HG02759 (cell line): ENCODE measurements around the gene TSPAN5.
A peak's percentile ranks its signal among the peaks of the same experiment; 100 is the strongest.

Source experiments
- ATAC-seq: cut with Tn5 transposase; IDR thresholded peaks from one replicate; pipeline ENCODE4 v1.9.1; 2021; ENCODE audit warnings: mild to moderate bottlenecking, moderate library complexity; ENCODE audit not compliant: unreplicated experiment

TSPAN5 gene

GRCh38 chr4:98522062-98522461 is 136.3 kb downstream of the TSPAN5 start:
- no peak for ATAC-seq

- ATAC-seq, result no peak
Observed at GRCh38 chr4:98521486-98521885, 136.9 kb downstream of the TSPAN5 start.

DNA sequence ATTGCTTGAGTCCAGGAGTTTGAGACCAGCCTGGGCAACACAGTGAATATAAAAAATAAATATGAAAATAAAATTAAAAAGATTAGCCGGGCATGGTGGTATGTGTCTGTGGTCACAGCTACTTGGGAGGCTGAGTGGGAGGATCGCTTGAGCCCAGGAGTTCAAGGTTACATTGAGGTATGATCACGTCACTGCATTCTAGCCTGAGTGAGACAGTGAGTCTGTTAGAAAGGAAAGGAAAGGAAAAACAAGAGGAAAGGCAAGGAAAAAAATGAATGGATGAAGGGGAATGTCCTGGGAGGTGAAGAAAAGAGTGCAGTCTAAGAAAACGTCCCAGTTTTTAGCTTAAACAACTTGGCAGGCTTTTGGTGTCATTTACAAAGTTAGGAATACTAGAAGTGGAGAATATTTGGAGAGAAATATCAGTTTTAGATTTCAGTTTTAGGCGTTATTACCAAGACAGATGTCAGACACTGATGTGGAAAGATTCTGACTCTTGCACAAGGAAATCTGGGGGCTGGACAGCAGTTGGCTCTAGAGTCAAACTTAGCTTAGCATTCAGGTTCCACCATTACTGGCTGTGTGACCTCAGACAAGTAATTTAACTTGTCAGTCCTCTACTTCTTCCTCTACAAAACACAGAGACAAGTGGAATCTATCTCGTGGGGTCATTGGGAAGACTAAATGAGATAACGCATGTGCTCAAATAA is 139.0 kb downstream of the TSPAN5 start:
- no peak for ATAC-seq

GRCh38 chr4:98518559-98519267 is 139.7 kb downstream of the TSPAN5 start:
- ATAC-seq, result peak; percentile 95

DNA sequence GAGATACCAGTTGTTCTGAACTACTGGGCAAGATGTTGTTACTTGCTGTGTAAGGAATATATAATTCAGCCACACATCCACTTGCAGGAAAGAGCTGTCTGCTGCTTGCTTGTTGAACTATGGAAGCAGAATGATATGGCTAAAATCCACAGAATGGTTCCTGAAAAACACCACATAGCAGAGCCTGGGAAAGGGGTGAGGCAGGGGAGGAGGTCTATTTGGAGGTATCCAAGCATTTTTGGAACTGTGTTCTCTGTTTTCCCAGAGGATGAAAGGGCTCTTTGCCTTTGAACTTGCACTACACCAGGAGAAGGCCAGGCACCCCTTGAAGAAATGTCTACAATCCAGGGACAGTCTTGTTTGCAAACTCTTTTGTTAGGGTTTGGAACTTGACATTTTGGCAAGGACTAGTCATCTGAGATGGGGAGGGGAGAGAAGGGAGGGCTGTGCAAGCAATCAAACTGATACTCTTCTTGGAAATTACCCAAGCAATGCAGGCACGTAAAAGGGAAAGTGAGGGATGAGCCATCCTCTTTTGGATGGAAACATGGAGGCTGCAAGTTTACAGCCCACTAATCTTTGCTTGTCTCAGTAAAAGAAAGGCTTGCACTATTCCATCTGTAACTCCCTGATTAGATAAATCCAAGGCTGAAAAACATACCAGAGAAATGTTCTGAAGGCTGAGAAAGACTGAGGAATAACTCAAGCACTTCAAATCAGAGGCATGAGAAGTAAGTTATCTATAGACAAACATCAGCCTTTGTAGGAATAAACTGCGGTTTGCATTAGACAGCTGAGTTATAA is 141.0 kb downstream of the TSPAN5 start:
- no peak for ATAC-seq

- ATAC-seq, result no peak
Observed at GRCh38 chr4:98516441-98517217, 141.8 kb downstream of the TSPAN5 start.

GRCh38 chr4:98516042-98516440 is 142.4 kb downstream of the TSPAN5 start:
- no peak for ATAC-seq

DNA sequence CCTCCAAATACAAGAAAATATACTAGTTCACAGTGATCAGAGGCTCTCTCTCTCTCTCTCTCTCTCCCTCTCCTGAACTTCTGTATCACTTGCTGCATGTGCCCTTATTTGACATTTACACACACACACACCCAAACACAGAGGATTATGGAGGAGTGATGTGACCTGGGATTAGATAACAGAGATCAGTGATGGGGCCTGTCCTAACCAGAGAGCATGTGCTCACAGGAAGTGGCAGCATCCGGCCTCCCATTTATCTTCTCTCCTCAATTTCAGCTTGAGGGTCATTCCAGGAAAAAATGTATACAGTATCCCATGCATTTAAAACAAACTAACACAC is 143.0 kb downstream of the TSPAN5 start:
- no peak for ATAC-seq

- no peak for ATAC-seq
Observed at GRCh38 chr4:98514741-98515469, 143.5 kb downstream of the TSPAN5 start.

DNA sequence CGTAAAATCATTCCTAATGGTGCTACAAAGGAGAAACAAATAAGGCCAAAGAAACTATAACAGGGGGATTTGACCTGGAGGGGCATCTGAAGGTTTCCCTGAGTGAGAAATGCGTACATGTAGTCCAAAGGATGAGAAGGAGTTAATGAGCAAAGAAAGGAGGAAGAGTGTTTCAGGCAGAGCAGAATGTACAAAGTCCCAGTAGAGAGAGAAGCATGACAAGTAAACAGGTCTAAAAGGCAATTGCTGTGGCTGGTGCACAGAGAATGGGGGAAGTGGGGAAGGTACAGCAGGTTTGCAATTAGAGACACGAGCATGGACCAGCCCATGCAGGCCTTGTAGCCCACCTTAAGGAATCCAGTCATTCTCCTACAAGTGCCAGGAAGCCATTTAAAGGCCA is 145.5 kb downstream of the TSPAN5 start:
- no peak for ATAC-seq

DNA sequence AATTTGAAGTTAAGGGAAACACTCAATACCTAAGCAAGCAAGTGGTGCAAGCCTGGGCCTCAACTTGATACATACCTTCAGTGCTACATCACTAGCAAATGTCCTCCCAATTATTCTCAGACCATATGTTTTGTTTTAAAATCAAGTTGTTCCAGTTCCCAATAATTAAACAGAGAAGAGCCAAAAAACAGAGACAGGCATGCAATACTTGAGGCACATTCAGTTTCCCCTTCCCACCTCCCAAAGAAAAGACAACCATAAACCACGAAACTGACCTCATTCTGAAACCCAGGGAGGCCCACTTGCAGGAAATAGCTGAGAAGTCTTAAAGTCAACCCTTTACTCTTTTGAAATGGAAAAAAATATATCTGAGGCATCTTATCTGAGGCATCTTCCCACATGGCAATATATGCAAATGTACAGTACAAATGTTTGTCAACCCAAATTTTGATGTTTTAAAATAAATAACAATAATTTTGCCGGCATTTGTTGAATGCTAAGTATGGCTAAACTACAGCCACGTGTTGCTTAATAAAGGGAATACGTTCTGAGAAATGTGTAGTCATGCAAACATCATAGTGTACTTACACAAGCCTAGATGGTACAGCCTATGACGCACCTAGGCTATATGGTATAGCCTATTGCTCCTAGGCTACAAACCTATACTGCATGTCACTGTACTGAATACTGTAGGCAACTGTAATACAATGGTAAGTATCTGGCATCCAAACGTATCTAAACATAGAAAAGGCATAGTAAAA is 147.5 kb downstream of the TSPAN5 start:
- ATAC-seq, result no peak

- ATAC-seq, result no peak
Observed at GRCh38 chr4:98510340-98510739, 148.1 kb downstream of the TSPAN5 start.

GRCh38 chr4:98509721-98510120 is 148.7 kb downstream of the TSPAN5 start:
- ATAC-seq, result no peak

DNA sequence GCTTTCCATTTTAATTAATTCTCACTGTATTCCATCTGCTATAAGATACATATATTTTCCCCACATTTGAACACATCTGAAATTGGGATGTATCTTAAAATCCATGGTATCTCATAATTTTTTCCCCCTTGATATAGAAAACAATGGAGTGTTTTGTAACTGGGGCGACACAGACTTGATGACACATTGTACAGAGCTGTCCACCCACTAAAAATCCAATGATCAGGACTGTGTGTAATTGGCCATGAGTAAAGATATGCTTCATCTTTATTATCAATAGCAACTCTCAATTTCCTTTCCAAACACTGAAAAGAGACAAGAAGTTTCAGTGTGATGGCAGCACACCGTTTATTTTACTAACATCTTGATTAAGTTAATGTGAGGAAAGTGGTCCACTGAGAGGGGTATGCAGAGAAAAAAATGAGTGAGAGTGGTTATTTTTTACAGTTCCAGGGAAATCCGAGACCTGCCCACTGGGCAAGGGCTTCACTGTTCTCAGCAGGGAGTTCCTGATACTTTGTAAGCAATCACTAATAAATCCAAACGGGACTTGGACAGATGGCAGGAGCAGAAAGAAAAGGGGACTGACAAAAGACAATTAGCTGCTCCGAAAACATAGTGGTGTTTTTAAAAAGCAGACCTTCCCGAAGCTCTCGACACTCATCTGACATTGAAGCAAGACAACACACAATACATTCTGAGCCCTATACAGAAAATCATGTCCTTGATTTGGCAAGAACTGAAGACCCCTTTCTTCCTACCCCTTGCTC is 149.4 kb downstream of the TSPAN5 start:
- no peak for ATAC-seq

- ATAC-seq, result no peak
Observed at GRCh38 chr4:98508248-98508647, 150.2 kb downstream of the TSPAN5 start.

- no peak for ATAC-seq
Observed at GRCh38 chr4:98507299-98507698, 151.1 kb downstream of the TSPAN5 start.

GRCh38 chr4:98506462-98507132 is 151.8 kb downstream of the TSPAN5 start:
- no peak for ATAC-seq

- no peak for ATAC-seq
Observed at GRCh38 chr4:98505992-98506391, 152.4 kb downstream of the TSPAN5 start.
